Caco-2 (cell line): ENCODE measurements around the gene FAM209A. TPM values are rescaled to one million over a fixed set of nuclear protein-coding genes. Genes with fewer than 3 reads are reported as not detected.

Source experiments
- BruUV-seq: library from RNA; stranded (reverse); fragments of 400-500 nt; replicated peaks from 2 replicates; lab custom pipeline; 2021; lab: Mats Ljungman, UMichigan
- CTCF ChIA-PET: fragments of 300-600 bp; sonication (Branson Sonifier 250); formaldehyde crosslinking; loops from one replicate; lab custom pipeline; 2022; ENCODE audit warnings: antibody characterized with exemption; lab: Charles Lee
- POLR2A ChIA-PET: fragments of 300-600 bp; sonication (Branson Sonifier 250); formaldehyde crosslinking; loops from one replicate; lab custom pipeline; 2022; ENCODE audit warnings: antibody characterized with exemption; lab: Charles Lee
- DNase-seq, 2 experiments: peaks; one replicate each; pipeline versions ENCODE4 v3.0.0 to v3.0.0-alpha.2; 2020 to 2022
- H3K27me3 ChIP-seq: replicated peaks from 2 replicates; pipeline ENCODE4 v1.6.0; 2011; ENCODE audit warnings: low read length; ENCODE audit not compliant: control insufficient read depth, insufficient read depth
- H3K36me3 ChIP-seq: 2 replicates; pipeline ENCODE4 v1.5.1; 2011; ENCODE audit warnings: low read length; ENCODE audit not compliant: control insufficient read depth, insufficient read depth
- H3K4me1 ChIP-seq: fragments of 250-450 bp; sonication (Bioruptor Pico); 2 replicates; pipeline ENCODE4 v1.5.1; 2020; ENCODE audit warnings: mild to moderate bottlenecking
- H3K4me3 ChIP-seq: 2 replicates; pipeline ENCODE4 v1.5.1; 2011; ENCODE audit warnings: low read depth, mild to moderate bottlenecking, control low read depth, low read length
- H3K9me3 ChIP-seq: fragments of 250-450 bp; sonication (Bioruptor Pico); 2 replicates; pipeline ENCODE4 v1.5.1; 2020; ENCODE audit warnings: mild to moderate bottlenecking, moderate library complexity
- H3K27ac Mint-ChIP-seq: one replicate; pipeline ENCODE4 v1.8.0; 2022; ENCODE audit warnings: mixed read lengths; ENCODE audit not compliant: unreplicated experiment
- H3K27me3 Mint-ChIP-seq: one replicate; pipeline ENCODE4 v1.8.0; 2022; ENCODE audit warnings: mixed read lengths; ENCODE audit not compliant: insufficient read depth, unreplicated experiment
- H3K36me3 Mint-ChIP-seq: one replicate; pipeline ENCODE4 v1.8.0; 2022; ENCODE audit warnings: mild to moderate bottlenecking, mixed read lengths; ENCODE audit not compliant: insufficient read depth, unreplicated experiment
- H3K4me1 Mint-ChIP-seq: one replicate; pipeline ENCODE4 v1.8.0; 2022; ENCODE audit warnings: low read depth, mixed read lengths; ENCODE audit not compliant: unreplicated experiment
- H3K4me3 Mint-ChIP-seq: one replicate; pipeline ENCODE4 v1.8.0; 2022; ENCODE audit warnings: mild to moderate bottlenecking, moderate library complexity, mixed read lengths; ENCODE audit not compliant: unreplicated experiment
- H3K9me3 Mint-ChIP-seq: one replicate; pipeline ENCODE4 v1.8.0; 2022; ENCODE audit warnings: mixed read lengths; ENCODE audit not compliant: unreplicated experiment
- CTCF ChIP-seq, 2 experiments: fragments of 200-600 bp in 1 of 2; IDR thresholded peaks; 1 replicate in 1 of 2; 2 replicates in 1 of 2; pipeline versions ENCODE4 v1.5.1 to v1.8.0; 2011 to 2022; ENCODE audit warnings: antibody characterized with exemption in 1 of 2, control low read depth in 1 of 2, inconsistent platforms in 1 of 2, low read depth in 1 of 2, low read length in 1 of 2, mild to moderate bottlenecking in 1 of 2, moderate library complexity in 1 of 2; ENCODE audit not compliant: insufficient read depth in 1 of 2, severe bottlenecking in 1 of 2, unreplicated experiment in 1 of 2
- intact Hi-C: fragments of 100-400 bp; cut with micrococcal nuclease; formaldehyde crosslinking; loops from one replicate; pipeline ENCODE4 v1.10.0; 2022; ENCODE audit not compliant: unreplicated experiment
- total RNA-seq: library from RNA; stranded (reverse); gene quantifications from 2 replicates; pipeline ENCODE4 v1.2.3, GENCODE V29; 2022

Gene FAM209A
- total RNA-seq, 1 experiment from 2014 or later: 0.57 TPM

GRCh38 chr20:56551571-56551970, 27.0 kb downstream of the FAM209A start:
- Histone ChIP-seq H3K27me3 (no peaks in the 10 kb centered on the region), H3K4me3 (no peak overlapping the region), H3K36me3 (no peaks in the 10 kb centered on the region), H3K4me1 (peaks cover 20% of the 10 kb centered on the region), H3K9me3 (no peaks in the 10 kb centered on the region)
- Mint-ChIP-seq H3K9me3 (peaks cover 14% of the 10 kb centered on the region), H3K27me3 (peaks cover 3% of the 10 kb centered on the region), H3K27ac (peak overlapping the region; percentile 3), H3K4me1 (peaks cover 21% of the 10 kb centered on the region), H3K4me3 (no peak overlapping the region), H3K36me3 (no peaks in the 10 kb centered on the region)
- CTCF ChIA-PET: interaction anchor here (0.9 to 3.0 kb wide), 9 partner anchors 15 to 510 kb away, joined by 3 to 62 read pairs (median 8); no protein-coding TSS in a partner anchor
- no peak for TF ChIP-seq CTCF (IDR thresholded peaks at IDR 0.05; ENCODE audit: insufficient read depth in 1 of 2, low read depth in 1 of 2, low read length in 1 of 2, severe bottlenecking in 1 of 2, unreplicated experiment in 1 of 2)
- BruUV-seq: no TSS peak
- intact Hi-C loops: loop anchor here (2.0 to 10.0 kb wide), 2 partner anchors 55 to 283 kb away; no protein-coding TSS in a partner anchor
- POLR2A ChIA-PET: no interaction called here
- no peak for DNase-seq

GRCh38 chr20:56552911-56553629, 28.5 kb downstream of the FAM209A start:
- POLR2A ChIA-PET: no interaction called here
- peaks cover 21% of the 10 kb centered on the region for H3K4me1 Mint-ChIP-seq
- peaks cover 3% of the 10 kb centered on the region for H3K27me3 Mint-ChIP-seq
- H3K4me3 Mint-ChIP-seq: no peak overlapping the region
- no TSS peak for BruUV-seq
- H3K9me3 ChIP-seq: no peaks in the 10 kb centered on the region
- H3K27me3 ChIP-seq: no peaks in the 10 kb centered on the region
- H3K36me3 ChIP-seq: no peaks in the 10 kb centered on the region
- no peak overlapping the region for H3K27ac Mint-ChIP-seq
- H3K9me3 Mint-ChIP-seq: peaks cover 12% of the 10 kb centered on the region
- no peak overlapping the region for H3K4me3 ChIP-seq
- CTCF ChIA-PET: no interaction called here
- no peak for DNase-seq
- intact Hi-C loops: loop anchor here (10.0 kb wide), 1 partner anchor 282 kb away; no protein-coding TSS in a partner anchor
- H3K36me3 Mint-ChIP-seq: no peaks in the 10 kb centered on the region
- H3K4me1 ChIP-seq: peaks cover 20% of the 10 kb centered on the region
- no peak for TF ChIP-seq CTCF (IDR thresholded peaks at IDR 0.05; ENCODE audit: insufficient read depth in 1 of 2, low read depth in 1 of 2, low read length in 1 of 2, severe bottlenecking in 1 of 2, unreplicated experiment in 1 of 2)

- H3K4me3 ChIP-seq: no peak overlapping the region
- no peak overlapping the region for H3K4me3 Mint-ChIP-seq
- no peak overlapping the region for H3K27ac Mint-ChIP-seq
- intact Hi-C loops: loop anchor here (1.0 to 10.0 kb wide), 2 partner anchors 22 to 280 kb away; no protein-coding TSS in a partner anchor
- POLR2A ChIA-PET: no interaction called here
- no peaks in the 10 kb centered on the region for H3K9me3 ChIP-seq
- peaks cover 21% of the 10 kb centered on the region for H3K4me1 Mint-ChIP-seq
- no peak for TF ChIP-seq CTCF (IDR thresholded peaks at IDR 0.05; ENCODE audit: insufficient read depth in 1 of 2, low read depth in 1 of 2, low read length in 1 of 2, severe bottlenecking in 1 of 2, unreplicated experiment in 1 of 2)
- H3K27me3 ChIP-seq: no peaks in the 10 kb centered on the region
- no peaks in the 10 kb centered on the region for H3K36me3 Mint-ChIP-seq
- peak; percentile 35 to 55 for DNase-seq
- no TSS peak for BruUV-seq
- H3K36me3 ChIP-seq: no peaks in the 10 kb centered on the region
- no peaks in the 10 kb centered on the region for H3K27me3 Mint-ChIP-seq
- H3K4me1 ChIP-seq: peaks cover 20% of the 10 kb centered on the region
- CTCF ChIA-PET: interaction anchor here (1.1 kb wide), 1 partner anchor 24 kb away, joined by 3 read pairs; no protein-coding TSS in a partner anchor
- H3K9me3 Mint-ChIP-seq: no peaks in the 10 kb centered on the region
These were observed 30.3 kb downstream of the FAM209A start for GRCh38 chr20:56554869-56555268.
